Muscle layer of duodenum (tissue), 2 donors: ENCODE data around the gene CHD5.

ENCODE experiments used
- H3K27ac ChIP-seq: one replicate; pipeline ENCODE4 v1.7.0; 2013; ENCODE audit warnings: mild to moderate bottlenecking, low read length
- H3K27me3 ChIP-seq: one replicate; pipeline ENCODE4 v1.7.0; 2013; ENCODE audit warnings: low read depth, mild to moderate bottlenecking, control low read depth, low read length
- H3K36me3 ChIP-seq, 2 donors: one replicate each; pipeline ENCODE4 v1.7.0; 2013; ENCODE audit warnings: low read length in 2 of 2, control low read depth in 1 of 2, mild to moderate bottlenecking in 1 of 2; ENCODE audit not compliant: insufficient read depth in 2 of 2, control insufficient read depth in 1 of 2
- H3K4me1 ChIP-seq, 2 donors: one replicate each; pipeline ENCODE4 v1.7.0; 2013; ENCODE audit warnings: low read length in 2 of 2, mild to moderate bottlenecking in 2 of 2, control low read depth in 1 of 2, moderate library complexity in 1 of 2; ENCODE audit not compliant: insufficient read depth in 2 of 2, control insufficient read depth in 1 of 2
- H3K4me3 ChIP-seq, 2 donors: one replicate each; pipeline ENCODE4 v1.7.0; 2013; ENCODE audit warnings: low read length in 2 of 2, low read depth in 1 of 2, mild to moderate bottlenecking in 1 of 2
- H3K9me3 ChIP-seq, 2 donors: one replicate each; pipeline ENCODE4 v1.7.0; 2013; ENCODE audit warnings: low read length in 2 of 2, control low read depth in 1 of 2, mild to moderate bottlenecking in 1 of 2; ENCODE audit not compliant: control insufficient read depth in 1 of 2
- donor health status: healthy.

Gene CHD5

GRCh38 chr1:6094246-6094645 lies 85.9 kb downstream of the CHD5 start:
- H3K4me1 ChIP-seq: no peaks in the 10 kb centered on the region
- no peak overlapping the region for H3K27ac ChIP-seq
- H3K36me3 ChIP-seq: peaks cover 0 to 8% of the 10 kb centered on the region in 2 donors
- H3K27me3 ChIP-seq: no peaks in the 10 kb centered on the region
- no peak overlapping the region for H3K4me3 ChIP-seq
- no peaks in the 10 kb centered on the region for H3K9me3 ChIP-seq

- H3K4me1 ChIP-seq: no peaks in the 10 kb centered on the region
- no peaks in the 10 kb centered on the region for H3K27me3 ChIP-seq
- H3K9me3 ChIP-seq: no peaks in the 10 kb centered on the region
- H3K27ac ChIP-seq: no peak overlapping the region
- H3K4me3 ChIP-seq: no peak overlapping the region
- H3K36me3 ChIP-seq: peaks cover 0 to 4% of the 10 kb centered on the region in 2 donors
Observed at GRCh38 chr1:6093611-6094010, 86.5 kb downstream of the CHD5 start.

- Histone ChIP-seq H3K36me3 (no peaks in the 10 kb centered on the region), H3K4me3 (no peak overlapping the region), H3K27ac (no peak overlapping the region), H3K27me3 (no peaks in the 10 kb centered on the region), H3K4me1 (no peaks in the 10 kb centered on the region), H3K9me3 (no peaks in the 10 kb centered on the region)
Observed at GRCh38 chr1:6093071-6093470, 87.0 kb downstream of the CHD5 start.

- Histone ChIP-seq H3K27me3 (no peaks in the 10 kb centered on the region), H3K36me3 (no peaks in the 10 kb centered on the region), H3K9me3 (no peaks in the 10 kb centered on the region), H3K4me3 (no peak overlapping the region), H3K27ac (no peak overlapping the region), H3K4me1 (no peaks in the 10 kb centered on the region)
Observed at GRCh38 chr1:6092211-6092610, 87.9 kb downstream of the CHD5 start.

- Histone ChIP-seq H3K27me3 (no peaks in the 10 kb centered on the region), H3K9me3 (no peaks in the 10 kb centered on the region), H3K4me3 (no peak overlapping the region), H3K36me3 (no peaks in the 10 kb centered on the region), H3K27ac (no peak overlapping the region), H3K4me1 (no peaks in the 10 kb centered on the region)
Observed at GRCh38 chr1:6091823-6092109, 88.4 kb downstream of the CHD5 start.

GRCh38 chr1:6090996-6091822 lies 88.9 kb downstream of the CHD5 start:
- H3K36me3 ChIP-seq: no peaks in the 10 kb centered on the region
- H3K9me3 ChIP-seq: no peaks in the 10 kb centered on the region
- H3K27me3 ChIP-seq: no peaks in the 10 kb centered on the region
- no peak overlapping the region for H3K27ac ChIP-seq
- no peaks in the 10 kb centered on the region for H3K4me1 ChIP-seq
- H3K4me3 ChIP-seq: no peak overlapping the region

- Histone ChIP-seq H3K36me3 (no peaks in the 10 kb centered on the region), H3K9me3 (no peaks in the 10 kb centered on the region), H3K27me3 (no peaks in the 10 kb centered on the region), H3K27ac (no peak overlapping the region), H3K4me3 (no peak overlapping the region), H3K4me1 (no peaks in the 10 kb centered on the region)
Observed at GRCh38 chr1:6090288-6090687, 89.8 kb downstream of the CHD5 start.

- Histone ChIP-seq H3K36me3 (no peaks in the 10 kb centered on the region), H3K4me3 (no peak overlapping the region)
Observed at GRCh38 chr1:6088956-6089355, 91.2 kb downstream of the CHD5 start.

GRCh38 chr1:6087958-6088357 lies 92.2 kb downstream of the CHD5 start:
- peaks cover 0 to 14% of the 10 kb centered on the region in 2 donors for H3K4me1 ChIP-seq
- H3K36me3 ChIP-seq: no peaks in the 10 kb centered on the region
- no peak overlapping the region for H3K27ac ChIP-seq
- H3K4me3 ChIP-seq: no peak overlapping the region
- no peaks in the 10 kb centered on the region for H3K27me3 ChIP-seq
- no peaks in the 10 kb centered on the region for H3K9me3 ChIP-seq

More at GRCh38 chr1:6088956-6089355, 91.2 kb downstream of the CHD5 start:
- peaks cover 0 to 4% of the 10 kb centered on the region in 2 donors for H3K4me1 ChIP-seq
- no peaks in the 10 kb centered on the region for H3K27me3 ChIP-seq
- no peaks in the 10 kb centered on the region for H3K9me3 ChIP-seq
- no peak overlapping the region for H3K27ac ChIP-seq

- no peaks in the 10 kb centered on the region for H3K9me3 ChIP-seq
- no peaks in the 10 kb centered on the region for H3K36me3 ChIP-seq
- H3K27me3 ChIP-seq: no peaks in the 10 kb centered on the region
- H3K4me3 ChIP-seq: no peak overlapping the region
- no peak overlapping the region for H3K27ac ChIP-seq
- peaks cover 0 to 20% of the 10 kb centered on the region in 2 donors for H3K4me1 ChIP-seq
Observed at GRCh38 chr1:6087377-6087772, 92.7 kb downstream of the CHD5 start.

GRCh38 chr1:6086762-6087376 lies 93.3 kb downstream of the CHD5 start:
- Histone ChIP-seq H3K4me1 (peaks cover 0 to 22% of the 10 kb centered on the region in 2 donors), H3K36me3 (no peaks in the 10 kb centered on the region), H3K27me3 (no peaks in the 10 kb centered on the region), H3K27ac (no peak overlapping the region), H3K4me3 (no peak overlapping the region), H3K9me3 (no peaks in the 10 kb centered on the region)

- no peak overlapping the region for H3K27ac ChIP-seq
Observed at GRCh38 chr1:6086358-6086757, 93.8 kb downstream of the CHD5 start.

More at GRCh38 chr1:6086358-6086757, 93.8 kb downstream of the CHD5 start:
- Histone ChIP-seq H3K36me3 (no peaks in the 10 kb centered on the region), H3K4me1 (peaks cover 0 to 28% of the 10 kb centered on the region in 2 donors), H3K9me3 (no peaks in the 10 kb centered on the region), H3K27me3 (no peaks in the 10 kb centered on the region), H3K4me3 (no peak overlapping the region)
